HG03066 (cell line): ENCODE measurements around the gene LUZP2.
A peak's percentile ranks its signal among the peaks of the same experiment; 100 is the strongest.

Experiments
- ATAC-seq: cut with Tn5 transposase; IDR thresholded peaks from one replicate; pipeline ENCODE4 v1.9.1; 2021; ENCODE audit warnings: low read depth; ENCODE audit not compliant: unreplicated experiment

Gene LUZP2

GRCh38 chr11:24496736-24497725, at the start of gene LUZP2:
TSS of gene LUZP2 (plus strand) at chr11:24497053.
- no peak for ATAC-seq

GRCh38 chr11:24453129-24453718, 43.6 kb upstream of the LUZP2 start:
- ATAC-seq, result no peak

GRCh38 chr11:24457985-24458384, 38.9 kb upstream of the LUZP2 start:
- no peak for ATAC-seq

GRCh38 chr11:24470431-24470830, 26.4 kb upstream of the LUZP2 start:
- ATAC-seq, result no peak

GRCh38 chr11:24471084-24471483, 25.8 kb upstream of the LUZP2 start:
- ATAC-seq, result no peak

- no peak for ATAC-seq
These were observed 18.1 kb upstream of the LUZP2 start for GRCh38 chr11:24478718-24479117.

- no peak for ATAC-seq
These were observed 7.4 kb upstream of the LUZP2 start for GRCh38 chr11:24489477-24489876.

GRCh38 chr11:24496386-24496735, 492 bp upstream of the LUZP2 start:
- no peak for ATAC-seq

GRCh38 chr11:24497831-24498230, 978 bp downstream of the LUZP2 start:
- ATAC-seq, result no peak

GRCh38 chr11:24502425-24502824, 5.6 kb downstream of the LUZP2 start:
- no peak for ATAC-seq

- ATAC-seq, result no peak
These were observed 12.3 kb downstream of the LUZP2 start for GRCh38 chr11:24509114-24509513.

- ATAC-seq, result no peak
These were observed 14.7 kb downstream of the LUZP2 start for GRCh38 chr11:24511511-24511910.

GRCh38 chr11:24513479-24514218, 16.8 kb downstream of the LUZP2 start:
- no peak for ATAC-seq

- peak; percentile 81 for ATAC-seq
These were observed 17.4 kb downstream of the LUZP2 start for GRCh38 chr11:24514219-24514594.

- no peak for ATAC-seq
These were observed 18.8 kb downstream of the LUZP2 start for GRCh38 chr11:24515632-24516031.

GRCh38 chr11:24516638-24517037, 19.8 kb downstream of the LUZP2 start:
- ATAC-seq, result no peak

GRCh38 chr11:24521601-24522000, 24.7 kb downstream of the LUZP2 start:
- ATAC-seq, result no peak

- no peak for ATAC-seq
These were observed 27.3 kb downstream of the LUZP2 start for GRCh38 chr11:24524156-24524555.

- ATAC-seq, result no peak
These were observed 34.7 kb downstream of the LUZP2 start for GRCh38 chr11:24531528-24531927.

- no peak for ATAC-seq
These were observed 46.9 kb downstream of the LUZP2 start for GRCh38 chr11:24543771-24544170.

- peak; percentile 48 for ATAC-seq
These were observed 59.8 kb downstream of the LUZP2 start for GRCh38 chr11:24556693-24557092.
